ENCODE data around the gene PHF8. TPM values are rescaled to one million over a fixed set of nuclear protein-coding genes. Genes with fewer than 3 reads are reported as not detected.

PHF8 gene
- 39.3 TPM for total RNA-seq

GRCh38 chrX:54044126-54044876 is at the start of gene PHF8:
TSS of gene PHF8 (minus strand) at chrX:54044473. CDS start at chrX:54042728, 1,745 bp downstream.
- peak; percentile 83 to 97 (median 94) for DNase-seq (ENCODE audit: low read depth in 2 of 3, low spot score in 2 of 3)

GRCh38 chrX:54093571-54093970 is 49.3 kb upstream of the PHF8 start:
- DNase-seq (ENCODE audit: low read depth in 2 of 3, low spot score in 2 of 3): no peak

GRCh38 chrX:54093159-54093558 is 48.9 kb upstream of the PHF8 start:
- DNase-seq (ENCODE audit: low read depth in 2 of 3, low spot score in 2 of 3): no peak

- no peak for DNase-seq (ENCODE audit: low read depth in 2 of 3, low spot score in 2 of 3)
Observed at GRCh38 chrX:54090880-54091279, 46.6 kb upstream of the PHF8 start.

GRCh38 chrX:54089191-54089590 is 44.9 kb upstream of the PHF8 start:
- DNase-seq (ENCODE audit: low read depth in 2 of 3, low spot score in 2 of 3): no peak

- no peak for DNase-seq (ENCODE audit: low read depth in 2 of 3, low spot score in 2 of 3)
Observed at GRCh38 chrX:54087661-54088060, 43.4 kb upstream of the PHF8 start.

- no peak for DNase-seq (ENCODE audit: low read depth in 2 of 3, low spot score in 2 of 3)
Observed at GRCh38 chrX:54085666-54086065, 41.4 kb upstream of the PHF8 start.

GRCh38 chrX:54076903-54077302 is 32.6 kb upstream of the PHF8 start:
- DNase-seq (ENCODE audit: low read depth in 2 of 3, low spot score in 2 of 3): no peak

GRCh38 chrX:54074826-54075225 is 30.6 kb upstream of the PHF8 start:
- no peak for DNase-seq (ENCODE audit: low read depth in 2 of 3, low spot score in 2 of 3)

- DNase-seq (ENCODE audit: low read depth in 2 of 3, low spot score in 2 of 3): peak in 1 of 3 donors; percentile 67
Observed at GRCh38 chrX:54067766-54068165, 23.5 kb upstream of the PHF8 start.

- DNase-seq (ENCODE audit: low read depth in 2 of 3, low spot score in 2 of 3): no peak
Observed at GRCh38 chrX:54066841-54067240, 22.6 kb upstream of the PHF8 start.

GRCh38 chrX:54064564-54064963 is 20.3 kb upstream of the PHF8 start:
- no peak for DNase-seq (ENCODE audit: low read depth in 2 of 3, low spot score in 2 of 3)

- DNase-seq (ENCODE audit: low read depth in 2 of 3, low spot score in 2 of 3): no peak
Observed at GRCh38 chrX:54063361-54063760, 19.1 kb upstream of the PHF8 start.

GRCh38 chrX:54049801-54050200 is 5.5 kb upstream of the PHF8 start:
- DNase-seq (ENCODE audit: low read depth in 2 of 3, low spot score in 2 of 3): no peak

- no peak for DNase-seq (ENCODE audit: low read depth in 2 of 3, low spot score in 2 of 3)
Observed at GRCh38 chrX:54048412-54048811, 4.1 kb upstream of the PHF8 start.

- DNase-seq (ENCODE audit: low read depth in 2 of 3, low spot score in 2 of 3): no peak
Observed at GRCh38 chrX:54045563-54046228, 1.4 kb upstream of the PHF8 start.

- DNase-seq (ENCODE audit: low read depth in 2 of 3, low spot score in 2 of 3): no peak
Observed at GRCh38 chrX:54044877-54045338, 635 bp upstream of the PHF8 start.

GRCh38 chrX:54043541-54044125 is 640 bp downstream of the PHF8 start:
- peak in 1 of 3 donors; percentile 21 for DNase-seq (ENCODE audit: low read depth in 2 of 3, low spot score in 2 of 3)

- DNase-seq (ENCODE audit: low read depth in 2 of 3, low spot score in 2 of 3): no peak
Observed at GRCh38 chrX:54043056-54043455, 1.2 kb downstream of the PHF8 start.

GRCh38 chrX:54042609-54043021 is 1.7 kb downstream of the PHF8 start:
- DNase-seq (ENCODE audit: low read depth in 2 of 3, low spot score in 2 of 3): peak in 2 of 3 donors; percentile 59 to 65

- DNase-seq (ENCODE audit: low read depth in 2 of 3, low spot score in 2 of 3): no peak
Observed at GRCh38 chrX:54030329-54030728, 13.9 kb downstream of the PHF8 start.

Data from hematopoietic multipotent progenitor cell (in vitro differentiated cells).